MCF 10A (cell line): ENCODE data around the gene NEK11. TPM values are rescaled to one million over a fixed set of nuclear protein-coding genes. Genes with fewer than 3 reads are reported as not detected.

ENCODE experiments used
- BruUV-seq: library from RNA; stranded (reverse); fragments of 400-500 nt; replicated peaks from 2 replicates; lab custom pipeline; 2021; lab: Mats Ljungman, UMichigan
- CTCF ChIA-PET: fragments of 300-600 bp; sonication (Branson Sonifier 250); formaldehyde crosslinking; extraction: SDS; loops from one replicate; lab custom pipeline; 2021; ENCODE audit warnings: antibody characterized with exemption, inconsistent platforms; lab: Yijun Ruan, JAX
- POLR2A ChIA-PET: fragments of 300-600, 350-650 bp; sonication (Branson Sonifier 250); formaldehyde crosslinking; extraction: SDS; loops from one replicate; lab custom pipeline; 2020; ENCODE audit warnings: antibody characterized with exemption, inconsistent platforms; lab: Yijun Ruan, JAX
- DNase-seq: peaks from one replicate; pipeline ENCODE4 v3.0.0-alpha.2; 2018; ENCODE audit not compliant: unreplicated experiment
- H3K27ac Mint-ChIP-seq: one replicate; pipeline ENCODE4 v1.8.0; 2022; ENCODE audit warnings: mild to moderate bottlenecking, low read depth, mixed read lengths; ENCODE audit not compliant: unreplicated experiment
- H3K27me3 Mint-ChIP-seq: one replicate; pipeline ENCODE4 v1.8.0; 2022; ENCODE audit warnings: mixed read lengths; ENCODE audit not compliant: insufficient read depth, unreplicated experiment
- H3K36me3 Mint-ChIP-seq: one replicate; pipeline ENCODE4 v1.8.0; 2022; ENCODE audit warnings: mild to moderate bottlenecking, moderate library complexity, mixed read lengths; ENCODE audit not compliant: insufficient read depth, unreplicated experiment
- H3K4me1 Mint-ChIP-seq: one replicate; pipeline ENCODE4 v1.8.0; 2022; ENCODE audit warnings: mixed read lengths; ENCODE audit not compliant: insufficient read depth, unreplicated experiment
- H3K4me3 Mint-ChIP-seq: one replicate; pipeline ENCODE4 v1.8.0; 2022; ENCODE audit warnings: mild to moderate bottlenecking, moderate library complexity, mixed read lengths; ENCODE audit not compliant: unreplicated experiment
- H3K9me3 Mint-ChIP-seq: one replicate; pipeline ENCODE4 v1.8.0; 2022; ENCODE audit warnings: mixed read lengths; ENCODE audit not compliant: unreplicated experiment
- intact Hi-C: fragments of 100-400 bp; cut with micrococcal nuclease; formaldehyde crosslinking; loops from 2 replicates; pipeline ENCODE4 v1.14.1; 2022
- total RNA-seq: library from RNA; stranded (reverse); gene quantifications from 2 replicates; pipeline ENCODE4 v1.2.3, GENCODE V29; 2022
- TF ChIP-seq, protein P1 (sequence below): fragments of 200-600 bp; IDR thresholded peaks from one replicate; pipeline ENCODE4 v1.8.0; 2022; ENCODE audit warnings: antibody characterized with exemption, mild to moderate bottlenecking; ENCODE audit not compliant: unreplicated experiment

The NEK11 gene
- total RNA-seq, 1 experiment from 2014 or later: 6.9 TPM

GRCh38 chr3:131387796-131388489 lies 361.3 kb downstream of the NEK11 start:
- H3K4me3 Mint-ChIP-seq: no peak overlapping the region
- intact Hi-C loops: loop anchor here (10.0 kb wide), 1 partner anchor 173 kb away; no protein-coding TSS in a partner anchor
- peaks cover 7% of the 10 kb centered on the region for H3K36me3 Mint-ChIP-seq
- DNase-seq: no peak
- peaks cover 6% of the 10 kb centered on the region for H3K4me1 Mint-ChIP-seq
- H3K9me3 Mint-ChIP-seq: no peaks in the 10 kb centered on the region
- ChIA-PET POLR2A (no interaction called here), CTCF (interaction anchor here (0.5 kb wide), 1 partner anchor 10 kb away, joined by 3 read pairs; no protein-coding TSS in a partner anchor)
- H3K27ac Mint-ChIP-seq: no peak overlapping the region
- BruUV-seq: no TSS peak
- H3K27me3 Mint-ChIP-seq: no peaks in the 10 kb centered on the region
- TF ChIP-seq, protein P1, sequence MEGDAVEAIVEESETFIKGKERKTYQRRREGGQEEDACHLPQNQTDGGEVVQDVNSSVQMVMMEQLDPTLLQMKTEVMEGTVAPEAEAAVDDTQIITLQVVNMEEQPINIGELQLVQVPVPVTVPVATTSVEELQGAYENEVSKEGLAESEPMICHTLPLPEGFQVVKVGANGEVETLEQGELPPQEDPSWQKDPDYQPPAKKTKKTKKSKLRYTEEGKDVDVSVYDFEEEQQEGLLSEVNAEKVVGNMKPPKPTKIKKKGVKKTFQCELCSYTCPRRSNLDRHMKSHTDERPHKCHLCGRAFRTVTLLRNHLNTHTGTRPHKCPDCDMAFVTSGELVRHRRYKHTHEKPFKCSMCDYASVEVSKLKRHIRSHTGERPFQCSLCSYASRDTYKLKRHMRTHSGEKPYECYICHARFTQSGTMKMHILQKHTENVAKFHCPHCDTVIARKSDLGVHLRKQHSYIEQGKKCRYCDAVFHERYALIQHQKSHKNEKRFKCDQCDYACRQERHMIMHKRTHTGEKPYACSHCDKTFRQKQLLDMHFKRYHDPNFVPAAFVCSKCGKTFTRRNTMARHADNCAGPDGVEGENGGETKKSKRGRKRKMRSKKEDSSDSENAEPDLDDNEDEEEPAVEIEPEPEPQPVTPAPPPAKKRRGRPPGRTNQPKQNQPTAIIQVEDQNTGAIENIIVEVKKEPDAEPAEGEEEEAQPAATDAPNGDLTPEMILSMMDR: no peak

DNA sequence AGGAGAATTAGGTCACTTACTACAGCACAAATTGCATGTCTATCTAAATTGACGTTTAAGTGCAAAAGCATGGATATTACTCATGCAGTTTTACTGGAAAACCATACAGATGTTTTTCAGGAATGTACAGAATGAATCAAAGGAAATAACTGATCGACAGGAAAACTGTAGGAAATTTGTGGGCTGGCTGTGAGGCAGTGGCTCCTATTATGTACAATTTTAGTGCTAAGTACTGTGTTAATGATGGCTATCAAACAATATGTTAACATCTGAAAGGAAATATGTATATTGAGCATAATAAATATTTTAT lies 361.8 kb downstream of the NEK11 start:
- TF ChIP-seq, protein P1: no peak
- Mint-ChIP-seq H3K9me3 (no peaks in the 10 kb centered on the region), H3K4me3 (no peak overlapping the region), H3K36me3 (peaks cover 7% of the 10 kb centered on the region), H3K4me1 (peaks cover 6% of the 10 kb centered on the region), H3K27me3 (no peaks in the 10 kb centered on the region), H3K27ac (no peak overlapping the region)
- intact Hi-C loops: loop anchor here (10.0 kb wide), 1 partner anchor 174 kb away; no protein-coding TSS in a partner anchor
- POLR2A ChIA-PET: no interaction called here
- CTCF ChIA-PET: no interaction called here
- DNase-seq: no peak
- no TSS peak for BruUV-seq

GRCh38 chr3:131390331-131390730 lies 363.7 kb downstream of the NEK11 start:
- Mint-ChIP-seq H3K27me3 (no peaks in the 10 kb centered on the region), H3K4me3 (no peak overlapping the region), H3K36me3 (no peaks in the 10 kb centered on the region), H3K4me1 (peaks cover 6% of the 10 kb centered on the region), H3K27ac (no peak overlapping the region), H3K9me3 (no peaks in the 10 kb centered on the region)
- intact Hi-C loops: no loop called here
- ChIA-PET POLR2A (no interaction called here), CTCF (no interaction called here)
- no TSS peak for BruUV-seq
- TF ChIP-seq, protein P1: no peak
- no peak for DNase-seq

- DNase-seq: no peak
- ChIA-PET POLR2A (interaction anchor here (2.1 kb wide), 1 partner anchor 12 kb away, joined by 7 read pairs; the partner anchor contains the start of gene NUDT16), CTCF (no interaction called here)
- intact Hi-C loops: no loop called here
- TF ChIP-seq, protein P1: no peak
- H3K4me1 Mint-ChIP-seq: no peaks in the 10 kb centered on the region
- H3K27me3 Mint-ChIP-seq: no peaks in the 10 kb centered on the region
- BruUV-seq: no TSS peak
- H3K27ac Mint-ChIP-seq: no peak overlapping the region
- no peaks in the 10 kb centered on the region for H3K36me3 Mint-ChIP-seq
- no peaks in the 10 kb centered on the region for H3K9me3 Mint-ChIP-seq
- no peak overlapping the region for H3K4me3 Mint-ChIP-seq
Measured at GRCh38 chr3:131393051-131393450, 366.4 kb downstream of the NEK11 start.
